GM12864 (cell line): ENCODE measurements around the gene KRTAP4-3.
"Not testable (repeated sequence)": the region's sequence is repeated elsewhere in the genome, so short reads cannot be mapped to it uniquely, and the experiment has no call there.

Source experiments
- DNase-seq: peaks from one replicate; pipeline ENCODE4 v3.0.0-alpha.2; 2011; ENCODE audit warnings: low read depth
- H3K4me3 ChIP-seq: 2 replicates; pipeline ENCODE4 v1.5.1; 2011; ENCODE audit warnings: mild to moderate bottlenecking, low read depth, low read length, control low read depth
- TF ChIP-seq, protein P1 (sequence below): IDR thresholded peaks from 2 replicates; pipeline ENCODE4 v1.5.1; 2011; ENCODE audit warnings: low read depth, mild to moderate bottlenecking, moderate library complexity, low read length, control low read depth, inconsistent platforms; ENCODE audit errors: missing control alignments

KRTAP4-3 gene

DNA sequence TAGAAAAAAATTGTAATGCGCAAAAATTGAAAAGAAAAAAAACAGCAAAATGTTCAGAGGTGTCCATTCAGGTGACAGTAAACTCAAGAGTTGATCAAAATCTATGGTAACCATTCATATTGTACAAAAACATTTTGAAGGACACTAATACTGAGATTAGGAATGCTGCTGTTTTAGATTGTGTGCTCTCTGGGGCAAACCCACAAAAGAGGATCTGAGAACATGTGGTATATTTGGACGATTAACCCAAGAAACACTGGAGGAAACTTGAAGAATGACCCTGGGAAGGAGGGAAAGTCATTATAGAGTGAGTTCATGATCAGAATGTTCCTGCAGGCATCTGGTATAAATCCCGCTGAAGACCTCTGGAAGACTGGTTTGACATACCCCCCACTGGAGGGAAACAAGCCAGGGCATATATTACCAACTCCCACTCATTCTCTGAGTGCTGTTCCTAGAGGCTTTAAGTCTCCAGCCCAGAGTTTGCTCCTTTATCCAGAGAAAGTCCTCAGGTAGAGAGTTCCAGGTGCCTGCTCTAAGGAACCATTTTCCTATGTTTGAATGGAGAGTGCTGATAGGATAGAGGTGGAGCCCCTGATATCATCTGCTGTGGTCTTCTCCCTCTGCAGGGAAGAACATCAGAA, 8.8 kb upstream of the KRTAP4-3 start:
- no peak overlapping the region for H3K4me3 ChIP-seq
- DNase-seq, result no peak
- TF ChIP-seq, protein P1, sequence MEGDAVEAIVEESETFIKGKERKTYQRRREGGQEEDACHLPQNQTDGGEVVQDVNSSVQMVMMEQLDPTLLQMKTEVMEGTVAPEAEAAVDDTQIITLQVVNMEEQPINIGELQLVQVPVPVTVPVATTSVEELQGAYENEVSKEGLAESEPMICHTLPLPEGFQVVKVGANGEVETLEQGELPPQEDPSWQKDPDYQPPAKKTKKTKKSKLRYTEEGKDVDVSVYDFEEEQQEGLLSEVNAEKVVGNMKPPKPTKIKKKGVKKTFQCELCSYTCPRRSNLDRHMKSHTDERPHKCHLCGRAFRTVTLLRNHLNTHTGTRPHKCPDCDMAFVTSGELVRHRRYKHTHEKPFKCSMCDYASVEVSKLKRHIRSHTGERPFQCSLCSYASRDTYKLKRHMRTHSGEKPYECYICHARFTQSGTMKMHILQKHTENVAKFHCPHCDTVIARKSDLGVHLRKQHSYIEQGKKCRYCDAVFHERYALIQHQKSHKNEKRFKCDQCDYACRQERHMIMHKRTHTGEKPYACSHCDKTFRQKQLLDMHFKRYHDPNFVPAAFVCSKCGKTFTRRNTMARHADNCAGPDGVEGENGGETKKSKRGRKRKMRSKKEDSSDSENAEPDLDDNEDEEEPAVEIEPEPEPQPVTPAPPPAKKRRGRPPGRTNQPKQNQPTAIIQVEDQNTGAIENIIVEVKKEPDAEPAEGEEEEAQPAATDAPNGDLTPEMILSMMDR, result no peak

DNA sequence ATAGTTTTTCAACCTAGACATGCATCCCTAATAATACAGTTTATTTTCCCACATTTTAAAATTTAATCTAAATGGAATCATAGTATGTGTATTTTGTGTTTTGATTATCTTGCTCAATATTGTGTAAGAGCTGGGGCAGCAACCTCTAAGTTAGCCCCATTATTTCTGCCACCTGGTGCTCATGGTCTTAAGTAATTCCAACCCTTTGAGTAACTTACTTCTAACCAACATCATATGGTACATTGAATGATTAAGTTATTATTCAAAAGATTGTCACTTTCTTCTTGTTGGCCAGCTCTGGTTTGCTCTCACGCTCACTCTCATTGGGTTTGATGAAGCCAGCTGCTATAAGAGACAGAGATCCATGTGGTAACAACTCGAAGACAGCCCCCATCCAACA, 3.9 kb upstream of the KRTAP4-3 start:
- no peak overlapping the region for H3K4me3 ChIP-seq
- TF ChIP-seq, protein P1, result no peak
- no peak for DNase-seq

DNA sequence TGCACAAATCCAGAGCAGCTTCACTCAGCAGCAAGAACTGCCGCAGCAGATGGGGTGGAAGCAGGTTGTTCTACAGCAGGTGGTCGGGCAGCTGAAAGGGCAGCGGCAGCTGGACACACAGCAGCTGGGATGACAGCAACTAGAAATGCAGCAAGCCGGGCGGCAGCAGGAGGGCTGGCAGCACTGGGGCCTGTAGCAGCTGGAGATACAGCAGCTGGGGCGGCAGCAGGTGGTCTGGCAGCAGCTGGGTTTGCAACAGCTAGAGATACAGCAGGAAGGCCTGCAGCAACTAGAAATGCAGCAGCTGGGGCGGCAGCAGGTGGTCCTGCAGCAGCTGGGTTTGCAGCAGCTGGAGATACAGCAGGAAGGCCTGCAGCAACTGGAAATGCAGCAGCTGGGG, 460 bp downstream of the KRTAP4-3 start:
- TF ChIP-seq, protein P1, result no peak
- DNase-seq, result no peak
- no peak overlapping the region for H3K4me3 ChIP-seq

DNA sequence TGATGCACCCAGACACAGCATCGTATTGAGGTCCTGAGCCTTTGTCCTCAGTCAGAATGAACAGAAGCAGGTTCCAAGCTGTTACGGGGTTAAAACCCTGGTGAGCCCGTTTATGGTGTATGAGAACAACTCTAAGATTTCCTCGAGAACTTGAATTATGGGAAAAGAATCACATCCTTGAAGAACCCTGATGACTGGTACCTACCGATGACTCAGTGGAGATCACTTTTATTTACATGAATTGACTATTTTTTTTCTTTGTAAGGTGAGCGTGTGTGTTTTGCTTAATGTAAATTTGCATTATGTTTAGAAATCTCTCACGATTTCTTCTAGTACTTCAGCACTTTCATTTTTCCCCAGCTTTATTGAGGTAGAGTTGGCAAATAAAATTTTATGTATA, 4.2 kb downstream of the KRTAP4-3 start:
- TF ChIP-seq, protein P1, result no peak
- no peak overlapping the region for H3K4me3 ChIP-seq
- no peak for DNase-seq

DNA sequence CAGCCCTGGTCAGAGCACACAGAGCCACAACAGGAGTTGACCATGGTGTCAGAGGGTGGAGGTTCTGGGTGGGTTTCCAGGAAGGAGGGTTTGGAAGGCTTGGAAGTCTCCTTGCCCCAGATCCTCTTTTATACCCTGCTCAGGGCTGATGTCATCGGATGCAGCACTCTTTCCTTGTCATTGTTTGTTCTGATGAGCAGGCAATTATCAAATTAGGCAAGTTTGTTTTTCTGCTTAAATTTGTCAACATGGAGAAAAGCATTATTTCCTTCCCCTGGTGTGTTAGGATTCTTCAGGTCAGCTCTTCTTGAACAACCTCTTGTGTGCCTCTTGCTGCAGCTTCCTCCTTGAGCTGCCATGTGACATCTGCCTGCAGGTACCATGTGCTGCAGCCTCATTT, 7.4 kb downstream of the KRTAP4-3 start, which contains the start of gene KRTAP4-4:
Gene KRTAP4-4, minus strand, starts transcription at position 101 of the 400 bp plus-strand sequence. Its CDS starts 57 bp downstream, at position 44.
- TF ChIP-seq, protein P1, result no peak
- DNase-seq, result no peak
- no peak within 1 kb of the TSS for H3K4me3 ChIP-seq

DNA sequence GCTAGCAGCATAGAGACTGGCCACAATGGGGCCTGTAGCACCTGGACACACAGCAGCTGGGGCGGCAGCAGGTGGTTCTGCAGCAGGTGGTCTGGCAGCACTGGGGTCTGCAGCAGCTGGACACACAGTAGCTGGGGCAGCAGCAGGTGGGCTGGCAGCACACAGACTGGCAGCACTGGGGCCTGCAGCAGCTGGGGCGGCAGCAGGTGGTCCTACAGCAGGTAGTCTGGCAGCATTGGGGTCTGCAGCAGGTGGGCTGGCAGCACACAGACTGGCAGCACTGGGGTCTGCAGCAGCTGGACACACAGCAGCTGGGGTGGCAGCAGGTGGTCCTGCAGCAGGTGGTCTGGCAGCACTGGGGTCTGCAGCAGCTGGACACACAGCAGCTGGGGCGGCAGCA, 7.8 kb downstream of the KRTAP4-3 start:
- H3K4me3 ChIP-seq, DNase-seq: not testable (repeated sequence)

DNA sequence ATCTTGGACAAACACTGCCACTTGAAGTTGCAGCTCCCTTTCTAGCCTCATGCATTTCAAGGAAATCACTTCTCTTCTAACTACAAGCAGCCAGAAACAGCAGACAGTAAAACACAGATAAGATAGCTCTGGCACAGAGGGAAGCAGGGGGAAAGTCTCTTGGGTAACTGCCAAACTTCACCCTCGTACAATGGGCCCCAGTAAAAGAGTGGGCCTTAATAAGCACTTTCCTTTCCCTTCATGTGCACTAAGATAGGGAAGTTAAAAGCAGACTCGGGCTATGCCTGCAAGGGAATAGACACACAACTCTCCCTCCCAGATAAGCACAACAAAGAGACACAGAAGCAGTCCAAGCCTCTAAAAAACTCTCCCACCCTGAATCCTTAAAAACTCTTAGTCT, 14.2 kb downstream of the KRTAP4-3 start:
- TF ChIP-seq, protein P1, result no peak
- H3K4me3 ChIP-seq, result no peak overlapping the region
- no peak for DNase-seq
